ENCODE results near the gene TMEM38A.

- TF ChIP-seq CTCF (IDR thresholded peaks at IDR 0.05) (no peak), ZFX (IDR thresholded peaks at IDR 0.05; ENCODE audit: borderline replicate concordance) (no peak)
Measured at GRCh38 chr19:16654140-16654539, 6.8 kb upstream of the TMEM38A start.
